Stomach smooth muscle (tissue), 2 donors: ENCODE measurements around the gene SHE.
A peak's percentile ranks its signal among the peaks of the same experiment; 100 is the strongest.

Source experiments
- H3K27ac ChIP-seq: one replicate; pipeline ENCODE4 v1.7.0; 2013; ENCODE audit warnings: mild to moderate bottlenecking, low read length, inconsistent platforms
- H3K27me3 ChIP-seq, 2 donors: one replicate each; pipeline ENCODE4 v1.7.0; 2013; ENCODE audit warnings: low read length in 2 of 2; ENCODE audit not compliant: insufficient read depth in 2 of 2, control insufficient read depth in 1 of 2
- H3K36me3 ChIP-seq, 2 donors: one replicate each; pipeline ENCODE4 v1.7.0; 2013; ENCODE audit warnings: low read length in 2 of 2; ENCODE audit not compliant: control insufficient read depth in 2 of 2, insufficient read depth in 2 of 2
- H3K4me1 ChIP-seq: one replicate; pipeline ENCODE4 v1.7.0; 2013; ENCODE audit warnings: low read length; ENCODE audit not compliant: control insufficient read depth, insufficient read depth
- H3K4me3 ChIP-seq, 2 donors: one replicate each; pipeline ENCODE4 v1.7.0; 2013; ENCODE audit warnings: low read length in 2 of 2
- H3K9ac ChIP-seq, 2 donors: one replicate each; pipeline ENCODE4 v1.7.0; 2013; ENCODE audit warnings: low read length in 2 of 2, mild to moderate bottlenecking in 1 of 2
- H3K9me3 ChIP-seq, 2 donors: one replicate each; pipeline ENCODE4 v1.7.0; 2013; ENCODE audit warnings: low read length in 2 of 2; ENCODE audit not compliant: control insufficient read depth in 2 of 2
- donor health status: healthy.
- donor health status: Pancreatic carcinoma.

Gene SHE

DNA sequence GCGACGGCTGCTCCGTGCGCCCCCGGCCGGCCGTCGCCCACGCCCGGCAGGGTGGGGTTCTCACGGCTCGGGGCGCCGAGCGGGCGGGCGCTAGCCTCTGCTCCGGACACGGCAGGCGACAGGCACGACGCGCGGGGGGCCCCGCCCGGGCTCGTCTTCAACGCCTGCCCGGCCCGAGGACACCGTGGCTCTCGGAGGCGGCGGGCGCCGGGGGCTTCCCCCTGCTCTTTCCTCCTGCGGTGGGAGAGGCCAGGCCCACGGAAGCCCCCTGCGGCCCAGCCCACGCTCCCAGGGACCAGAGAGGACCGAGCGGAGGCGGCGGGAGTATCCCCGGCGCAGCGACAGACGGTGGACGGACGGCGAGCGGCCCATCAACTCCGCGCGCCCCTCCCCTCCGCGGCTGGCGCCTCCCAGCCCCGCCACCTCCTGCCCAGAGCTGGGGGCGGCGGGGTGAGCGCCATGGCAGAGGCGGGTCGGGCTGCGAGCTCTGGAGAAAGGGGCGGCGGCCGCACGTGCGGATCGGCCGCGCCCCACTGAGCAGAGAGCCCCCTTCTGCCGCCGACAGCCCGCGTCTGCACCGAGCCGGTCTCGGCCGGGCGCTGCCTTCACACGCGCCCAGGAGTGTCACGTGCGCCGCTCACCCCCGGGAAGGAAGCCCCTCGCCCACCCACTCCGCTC is at the start of gene SHE, which contains the start of gene TDRD10:
Gene SHE, minus strand, starts transcription at position 347 of the 678 bp plus-strand sequence. CDS start 386 bp downstream, outside the sequence.
Gene TDRD10, plus strand, starts transcription at position 154 of the 678 bp plus-strand sequence. CDS start 4,685 bp downstream, outside the sequence.
- peaks cover 0 to 6% of the 10 kb centered on the region in 2 donors for H3K9me3 ChIP-seq
- H3K4me1 ChIP-seq, result peaks cover 10% of the 10 kb centered on the region
- H3K9ac ChIP-seq, result peak within 1 kb of the TSS in 1 of 2 donors; percentile 36
- no peak within 1 kb of the TSS for H3K27ac ChIP-seq
- H3K4me3 ChIP-seq, result peak within 1 kb of the TSS; percentile 26 to 70
- no peaks in the 10 kb centered on the region for H3K36me3 ChIP-seq
- peaks cover 28 to 39% of the 10 kb centered on the region in 2 donors for H3K27me3 ChIP-seq

- H3K9ac ChIP-seq, result no peak overlapping the region
- peaks cover 62 to 65% of the 10 kb centered on the region in 2 donors for H3K36me3 ChIP-seq
- H3K9me3 ChIP-seq, result no peaks in the 10 kb centered on the region
- H3K4me1 ChIP-seq, result peaks cover 33% of the 10 kb centered on the region
- no peak overlapping the region for H3K4me3 ChIP-seq
- no peaks in the 10 kb centered on the region for H3K27me3 ChIP-seq
- H3K27ac ChIP-seq, result no peak overlapping the region
Observed at GRCh38 chr1:154551474-154551873, 49.3 kb upstream of the SHE start.

DNA sequence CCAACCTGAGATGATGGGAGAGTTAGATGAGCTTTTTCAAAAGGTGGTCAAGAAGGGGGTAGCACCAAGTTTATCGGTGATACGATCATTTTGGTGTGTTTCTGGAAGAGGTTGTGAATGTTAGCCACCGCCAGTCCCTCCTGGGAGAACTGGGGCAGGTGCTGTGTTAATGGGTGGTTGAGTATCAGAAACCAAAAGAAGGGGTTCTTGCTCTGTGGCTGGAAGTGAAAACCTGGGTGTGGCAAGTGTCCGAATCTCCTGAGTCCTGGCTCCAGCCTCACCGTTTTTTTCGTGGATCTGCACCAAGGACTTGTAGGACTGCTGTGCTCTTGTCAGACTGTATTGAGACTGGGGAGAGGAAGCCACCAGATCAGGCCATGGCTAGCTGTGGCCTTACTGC is 48.4 kb upstream of the SHE start:
- H3K27me3 ChIP-seq, result no peaks in the 10 kb centered on the region
- peaks cover 25% of the 10 kb centered on the region for H3K4me1 ChIP-seq
- peaks cover 62 to 64% of the 10 kb centered on the region in 2 donors for H3K36me3 ChIP-seq
- no peaks in the 10 kb centered on the region for H3K9me3 ChIP-seq
- no peak overlapping the region for H3K9ac ChIP-seq
- H3K27ac ChIP-seq, result no peak overlapping the region
- H3K4me3 ChIP-seq, result no peak overlapping the region

DNA sequence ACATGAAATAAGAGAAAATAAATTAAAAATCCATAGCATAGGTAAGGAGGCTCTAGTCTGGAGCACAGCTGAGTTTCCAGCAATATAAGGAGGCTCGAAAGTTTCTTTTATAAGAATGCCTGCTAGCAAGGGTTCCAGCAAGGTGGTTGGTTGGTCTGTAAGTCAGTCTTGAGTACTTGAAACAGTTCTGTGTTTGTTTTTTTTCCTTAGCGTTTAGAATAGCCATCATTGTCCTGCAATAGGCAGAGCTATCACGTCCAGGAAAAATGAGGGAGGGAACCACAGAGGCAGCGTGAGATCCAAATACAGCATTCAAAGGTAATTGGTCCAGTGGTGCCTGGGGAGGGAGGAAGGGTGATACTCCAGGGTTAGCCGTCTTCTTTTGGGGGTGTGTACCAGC is 47.9 kb upstream of the SHE start:
- H3K27me3 ChIP-seq, result peaks cover 0 to 1% of the 10 kb centered on the region in 2 donors
- H3K9ac ChIP-seq, result no peak overlapping the region
- no peak overlapping the region for H3K27ac ChIP-seq
- no peak overlapping the region for H3K4me3 ChIP-seq
- H3K9me3 ChIP-seq, result no peaks in the 10 kb centered on the region
- H3K36me3 ChIP-seq, result peaks cover 57 to 58% of the 10 kb centered on the region in 2 donors
- peaks cover 22% of the 10 kb centered on the region for H3K4me1 ChIP-seq

- Histone ChIP-seq H3K4me3 (no peak overlapping the region), H3K36me3 (peaks cover 50% of the 10 kb centered on the region in 2 donors), H3K27me3 (peaks cover 0 to 2% of the 10 kb centered on the region in 2 donors), H3K27ac (peak overlapping the region; percentile 11), H3K4me1 (peaks cover 20% of the 10 kb centered on the region), H3K9me3 (no peaks in the 10 kb centered on the region), H3K9ac (no peak overlapping the region)
Observed at GRCh38 chr1:154549202-154549770, 47.1 kb upstream of the SHE start.

GRCh38 chr1:154548028-154548427 is 45.8 kb upstream of the SHE start:
- H3K4me3 ChIP-seq, result no peak overlapping the region
- H3K36me3 ChIP-seq, result peaks cover 38 to 39% of the 10 kb centered on the region in 2 donors
- H3K27ac ChIP-seq, result no peak overlapping the region
- no peak overlapping the region for H3K9ac ChIP-seq
- peaks cover 9% of the 10 kb centered on the region for H3K4me1 ChIP-seq
- H3K9me3 ChIP-seq, result no peaks in the 10 kb centered on the region
- peaks cover 0 to 5% of the 10 kb centered on the region in 2 donors for H3K27me3 ChIP-seq

DNA sequence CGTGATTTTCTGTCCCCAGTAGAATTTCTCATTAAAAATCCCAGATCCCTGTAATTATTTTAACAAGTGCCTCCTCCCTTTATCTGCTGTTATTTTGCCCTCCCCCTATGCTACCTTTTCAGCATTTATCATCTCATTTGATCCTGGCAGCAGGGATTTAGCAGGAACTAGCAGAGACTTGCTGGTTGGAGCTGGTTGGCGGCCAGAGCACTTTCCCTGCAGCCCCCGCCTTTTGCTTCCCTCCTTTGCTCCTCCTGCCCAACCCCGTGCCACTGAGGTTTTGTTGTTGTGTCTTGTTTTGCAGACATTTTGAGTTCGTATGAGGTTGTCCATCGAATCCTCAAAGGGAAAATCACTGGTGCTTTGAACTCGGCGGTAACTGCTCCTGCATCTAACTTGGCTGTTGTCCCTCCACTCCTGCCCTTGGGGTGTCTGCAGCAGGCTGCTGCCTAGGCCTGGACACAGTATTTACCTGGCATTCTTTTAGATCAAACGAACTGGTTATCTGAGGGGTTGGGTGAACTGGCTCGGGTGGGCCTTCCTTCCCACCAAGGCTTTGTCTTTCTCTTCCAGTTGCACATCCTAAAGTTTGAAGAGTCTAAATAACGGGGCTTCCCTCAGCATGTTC is 45.0 kb upstream of the SHE start:
- Histone ChIP-seq H3K27me3 (peaks cover 0 to 5% of the 10 kb centered on the region in 2 donors), H3K9me3 (no peaks in the 10 kb centered on the region), H3K4me1 (peaks cover 2% of the 10 kb centered on the region), H3K27ac (no peak overlapping the region), H3K4me3 (no peak overlapping the region), H3K36me3 (peaks cover 31 to 32% of the 10 kb centered on the region in 2 donors), H3K9ac (no peak overlapping the region)

GRCh38 chr1:154546264-154547063 is 44.3 kb upstream of the SHE start:
- no peak overlapping the region for H3K9ac ChIP-seq
- H3K4me3 ChIP-seq, result no peak overlapping the region
- H3K4me1 ChIP-seq, result no peaks in the 10 kb centered on the region
- H3K27ac ChIP-seq, result no peak overlapping the region
- peaks cover 0 to 7% of the 10 kb centered on the region in 2 donors for H3K27me3 ChIP-seq
- no peaks in the 10 kb centered on the region for H3K9me3 ChIP-seq
- H3K36me3 ChIP-seq, result peaks cover 24 to 25% of the 10 kb centered on the region in 2 donors

- H3K27ac ChIP-seq, result no peak overlapping the region
- H3K9ac ChIP-seq, result no peak overlapping the region
- H3K4me3 ChIP-seq, result no peak overlapping the region
- no peaks in the 10 kb centered on the region for H3K36me3 ChIP-seq
- H3K9me3 ChIP-seq, result no peaks in the 10 kb centered on the region
- H3K4me1 ChIP-seq, result no peaks in the 10 kb centered on the region
- H3K27me3 ChIP-seq, result peaks cover 0 to 12% of the 10 kb centered on the region in 2 donors
Observed at GRCh38 chr1:154541231-154541630, 39.0 kb upstream of the SHE start.
